AG04450 (cell line): Measurements from ENCODE around the gene ZNF280B. TPM values are rescaled to one million over a fixed set of nuclear protein-coding genes. Genes with fewer than 3 reads are reported as not detected.

Experiments
- CTCF ChIA-PET: fragments of 300-600, 350-600 bp; formaldehyde crosslinking; extraction: SDS; loops from one replicate; lab custom pipeline; 2022; ENCODE audit warnings: antibody characterized with exemption, inconsistent platforms; lab: Charles Lee
- POLR2A ChIA-PET: fragments of 350-600 bp; formaldehyde crosslinking; extraction: SDS; loops from one replicate; lab custom pipeline; 2021; ENCODE audit warnings: antibody characterized with exemption, inconsistent platforms; lab: Yijun Ruan, JAX
- DNase-seq: peaks from one replicate; pipeline ENCODE4 v3.0.0-alpha.2; 2011; ENCODE audit warnings: low read depth, low spot score
- H3K27ac ChIP-seq: one replicate; pipeline ENCODE4 v1.5.1; 2012; ENCODE audit warnings: low read depth, low read length, control low read depth
- H3K27me3 ChIP-seq: one replicate; pipeline ENCODE4 v1.6.0; 2012; ENCODE audit warnings: low read length; ENCODE audit not compliant: control insufficient read depth, insufficient read depth
- H3K4me3 ChIP-seq: 2 replicates; pipeline ENCODE4 v1.5.1; 2011; ENCODE audit warnings: mild to moderate bottlenecking, low read depth, low read length, control low read depth
- H3K9me3 ChIP-seq: 2 replicates; pipeline ENCODE4 v1.5.1; 2012; ENCODE audit warnings: low read length; ENCODE audit not compliant: control insufficient read depth, insufficient read depth
- CTCF ChIP-seq: IDR thresholded peaks from 2 replicates; pipeline ENCODE4 v1.5.1; 2011; ENCODE audit warnings: low read depth, low read length, control low read depth, inconsistent platforms
- polyA plus RNA-seq: library from polyadenylated mRNA; depleted of rRNA; stranded (reverse); fragments of >200 nt; gene quantifications from 2 replicates; pipeline ENCODE4 v1.2.3, GENCODE V29; 2011

ZNF280B gene
- polyA plus RNA-seq, 1 experiment, result 2.3 TPM

- peaks cover 11% of the 10 kb centered on the region; the same call in 1 of the 2 replicates for H3K9me3 ChIP-seq
- H3K27ac ChIP-seq, result no peak overlapping the region
- DNase-seq, result no peak
- POLR2A ChIA-PET, result no interaction called here
- CTCF ChIA-PET, result interaction anchor here (1.8 kb wide), 1 partner anchor 253 kb away, joined by 5 read pairs; no protein-coding TSS in a partner anchor
- TF ChIP-seq CTCF, result no peak
- peaks cover 5% of the 10 kb centered on the region for H3K27me3 ChIP-seq
- H3K4me3 ChIP-seq, result no peak overlapping the region
These were observed 47.4 kb downstream of the ZNF280B start for GRCh38 chr22:22461111-22461510.

- H3K27ac ChIP-seq, result no peak overlapping the region
- peak; percentile 34 for TF ChIP-seq CTCF
- H3K27me3 ChIP-seq, result peaks cover 1% of the 10 kb centered on the region
- H3K9me3 ChIP-seq, result peaks cover 11% of the 10 kb centered on the region; the same call in 1 of the 2 replicates
- H3K4me3 ChIP-seq, result no peak overlapping the region
- DNase-seq, result no peak
- ChIA-PET CTCF (no interaction called here), POLR2A (no interaction called here)
These were observed 47.9 kb downstream of the ZNF280B start for GRCh38 chr22:22460635-22461034.

GRCh38 chr22:22460060-22460459, 48.5 kb downstream of the ZNF280B start:
- TF ChIP-seq CTCF, result no peak
- DNase-seq, result no peak
- Histone ChIP-seq H3K4me3 (no peak overlapping the region), H3K9me3 (peaks cover 11% of the 10 kb centered on the region; the same call in 1 of the 2 replicates), H3K27ac (no peak overlapping the region), H3K27me3 (no peaks in the 10 kb centered on the region)
- ChIA-PET CTCF (no interaction called here), POLR2A (no interaction called here)

- ChIA-PET CTCF (interaction anchor here (1.0 kb wide), 1 partner anchor 36 kb away, joined by 4 read pairs; no protein-coding TSS in a partner anchor), POLR2A (no interaction called here)
- DNase-seq, result no peak
- H3K9me3 ChIP-seq, result peaks cover 11% of the 10 kb centered on the region; the same call in 1 of the 2 replicates
- no peak for TF ChIP-seq CTCF
- peaks cover 3% of the 10 kb centered on the region for H3K27me3 ChIP-seq
- H3K27ac ChIP-seq, result no peak overlapping the region
- H3K4me3 ChIP-seq, result no peak overlapping the region
These were observed 49.5 kb downstream of the ZNF280B start for GRCh38 chr22:22458896-22459588.

GRCh38 chr22:22458387-22458786, 50.2 kb downstream of the ZNF280B start:
- H3K27ac ChIP-seq, result no peak overlapping the region
- CTCF ChIA-PET, result interaction anchor here (1.0 kb wide), 1 partner anchor 36 kb away, joined by 4 read pairs; no protein-coding TSS in a partner anchor
- POLR2A ChIA-PET, result no interaction called here

More at GRCh38 chr22:22458387-22458786, 50.2 kb downstream of the ZNF280B start:
- H3K27me3 ChIP-seq, result peaks cover 3% of the 10 kb centered on the region
- no peak overlapping the region for H3K4me3 ChIP-seq
- DNase-seq, result no peak
- H3K9me3 ChIP-seq, result peaks cover 11% of the 10 kb centered on the region; the same call in 1 of the 2 replicates
- TF ChIP-seq CTCF, result no peak
